ENCODE results near the gene COL4A1.

COL4A1 gene

GRCh38 chr13:110185696-110186095, 121.3 kb downstream of the COL4A1 start:
- no peak for DNase-seq

- DNase-seq = no peak
Measured at GRCh38 chr13:110183910-110184309, 123.0 kb downstream of the COL4A1 start.

- DNase-seq = no peak
Measured at GRCh38 chr13:110182461-110182860, 124.5 kb downstream of the COL4A1 start.

DNA sequence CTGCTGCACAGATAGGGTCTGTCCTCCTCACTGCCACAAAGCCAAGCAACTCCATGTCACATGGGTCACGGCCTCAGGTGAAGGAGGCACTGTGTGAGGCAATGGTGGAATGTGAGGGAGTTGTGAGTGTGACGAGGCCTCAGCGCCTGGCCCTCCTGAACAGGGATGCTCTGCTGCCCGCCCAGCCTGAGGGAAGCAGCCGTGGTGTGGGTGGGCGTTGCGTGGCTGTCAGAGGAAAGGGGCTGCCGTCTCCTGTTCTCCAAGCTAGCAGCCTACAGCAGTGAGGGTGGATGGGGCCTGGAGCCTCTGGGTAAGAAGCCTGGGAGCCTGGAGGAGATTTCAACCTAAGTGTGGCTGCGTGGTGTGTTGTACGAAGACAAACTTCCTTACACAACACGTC, 125.0 kb downstream of the COL4A1 start:
- DNase-seq = no peak

DNA sequence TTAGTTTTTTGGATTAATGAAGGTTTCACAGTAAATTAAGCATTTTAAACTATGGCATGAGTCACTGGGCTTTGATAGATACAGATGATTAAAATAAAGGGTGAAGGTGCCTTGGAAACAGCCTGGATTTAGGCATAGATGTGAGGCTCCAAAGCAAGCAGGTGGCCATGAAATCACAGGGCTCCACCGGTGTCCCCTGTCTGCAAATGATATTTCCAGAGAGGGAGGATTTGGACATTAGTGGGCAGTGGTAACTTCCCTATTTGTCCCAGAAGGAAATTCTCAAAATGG, 127.2 kb downstream of the COL4A1 start:
- DNase-seq = peak in 1 of 3 experiments; percentile 28

DNA sequence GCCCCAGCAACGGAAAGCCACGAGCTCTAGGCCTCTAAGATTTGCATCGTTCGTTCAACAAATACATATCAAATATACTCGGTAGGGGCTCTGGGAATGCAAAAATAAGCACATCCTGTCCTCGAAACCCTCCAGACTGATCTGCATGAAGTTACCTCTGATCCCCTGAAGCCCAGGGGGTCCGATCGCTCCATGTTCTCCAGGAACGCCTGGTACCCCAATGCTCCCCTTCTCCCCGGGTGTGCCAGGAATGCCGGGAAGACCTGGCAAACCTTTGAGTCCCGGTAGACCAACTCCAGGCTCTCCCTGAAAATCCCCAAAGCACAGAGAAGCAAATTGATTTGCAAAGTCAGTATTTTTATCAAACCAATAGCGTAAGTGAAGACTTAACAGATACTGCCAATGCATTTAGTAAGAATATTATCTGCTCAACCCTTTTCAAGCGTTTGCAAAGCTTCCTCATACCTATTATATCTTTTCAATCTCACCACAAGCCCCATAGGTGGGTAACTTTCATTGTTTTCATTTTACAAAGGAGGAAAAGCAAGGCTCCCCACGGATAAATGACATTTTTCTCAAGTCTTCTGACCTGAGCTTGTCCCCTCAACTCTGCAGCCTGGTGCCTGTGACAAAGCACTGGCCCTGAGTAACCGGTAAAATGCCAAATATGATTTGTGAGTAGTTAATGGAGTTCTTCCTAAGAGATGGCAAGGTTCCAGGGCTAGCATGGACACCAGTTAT, 127.7 kb downstream of the COL4A1 start:
- DNase-seq = no peak

GRCh38 chr13:110177790-110178189, 129.2 kb downstream of the COL4A1 start:
- no peak for DNase-seq

GRCh38 chr13:110176431-110176830, 130.5 kb downstream of the COL4A1 start:
- DNase-seq = no peak

GRCh38 chr13:110173247-110173818, 133.6 kb downstream of the COL4A1 start:
- DNase-seq = no peak

DNA sequence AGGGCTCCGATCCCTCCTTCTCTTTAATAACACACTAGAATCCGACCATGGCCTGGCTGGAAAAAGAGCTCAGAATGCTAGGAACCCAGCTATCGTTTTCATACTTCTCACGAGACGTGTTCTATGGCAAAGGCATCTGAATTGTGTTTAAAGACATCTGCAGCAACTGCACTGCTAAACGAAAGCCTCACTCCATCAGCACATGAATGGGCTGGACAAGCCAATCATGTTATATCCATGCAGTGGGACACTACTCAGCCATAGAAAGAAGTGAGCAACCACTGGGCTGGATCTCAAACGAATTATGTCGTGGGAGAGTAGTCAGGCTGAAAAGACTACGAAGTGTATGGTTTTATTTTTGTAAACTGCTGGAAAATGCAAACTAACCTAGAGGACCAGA, 136.1 kb downstream of the COL4A1 start:
- no peak for DNase-seq

- no peak for DNase-seq
Measured at GRCh38 chr13:110170020-110170790, 136.8 kb downstream of the COL4A1 start.

DNA sequence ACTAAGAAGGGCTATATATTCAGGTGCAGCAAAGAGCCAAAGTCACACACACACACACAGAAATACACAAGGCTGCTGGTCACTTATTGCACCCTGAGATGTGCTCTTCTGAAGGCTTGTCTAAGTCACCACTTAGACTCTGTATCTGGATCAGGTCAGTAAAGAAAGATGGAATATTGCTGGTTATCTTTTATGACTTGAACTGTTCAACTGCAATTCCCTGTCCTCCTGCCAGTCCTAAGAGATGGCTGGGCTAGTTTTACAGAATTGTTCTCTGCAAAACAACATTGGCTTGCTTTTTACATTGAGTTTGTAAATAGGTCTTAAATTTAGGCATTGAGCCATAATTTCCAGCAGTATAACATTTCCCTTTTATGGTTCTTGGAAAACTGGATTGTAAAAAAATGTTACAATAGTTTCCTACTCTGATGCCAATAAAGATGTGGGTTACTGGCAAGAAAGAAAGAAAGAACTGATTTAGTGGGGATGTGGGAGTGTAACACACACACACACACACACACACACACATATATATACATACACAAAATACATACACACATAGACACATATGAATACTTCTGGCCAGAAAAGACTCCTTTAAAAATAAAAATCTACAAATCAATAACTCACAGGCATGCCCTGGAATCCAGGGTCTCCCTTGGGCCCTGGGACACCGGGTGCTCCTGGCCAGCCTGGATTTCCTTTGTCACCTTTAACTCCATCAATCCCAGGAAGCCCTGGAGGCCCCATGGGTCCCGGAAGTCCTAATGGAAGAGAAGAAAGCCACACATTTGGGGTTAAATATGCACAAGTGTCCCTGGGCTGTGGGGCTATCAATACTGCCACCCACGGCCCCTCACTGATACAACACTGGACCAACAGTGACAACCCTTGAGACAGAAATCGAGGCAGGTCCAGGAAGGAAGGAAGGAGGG, 137.7 kb downstream of the COL4A1 start:
- DNase-seq = no peak

DNA sequence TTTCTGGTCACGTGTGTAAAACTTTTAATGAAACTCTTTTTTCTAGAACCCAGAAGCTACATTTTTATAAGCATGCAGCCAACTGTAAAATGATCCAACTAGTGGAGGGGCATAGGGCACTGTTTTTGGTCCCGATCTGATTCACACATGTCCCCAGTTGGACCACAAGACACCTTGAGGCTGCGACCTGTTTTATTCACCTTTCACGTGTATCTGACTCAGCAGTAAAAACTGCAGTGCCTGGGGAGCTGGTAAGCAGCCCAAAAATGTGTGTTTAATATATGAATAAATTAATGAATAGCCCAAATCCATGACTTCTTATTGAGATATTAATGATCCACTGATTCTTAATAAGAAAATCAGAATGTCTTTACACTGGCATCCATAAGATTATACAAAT, 140.4 kb downstream of the COL4A1 start:
- DNase-seq = no peak

DNA sequence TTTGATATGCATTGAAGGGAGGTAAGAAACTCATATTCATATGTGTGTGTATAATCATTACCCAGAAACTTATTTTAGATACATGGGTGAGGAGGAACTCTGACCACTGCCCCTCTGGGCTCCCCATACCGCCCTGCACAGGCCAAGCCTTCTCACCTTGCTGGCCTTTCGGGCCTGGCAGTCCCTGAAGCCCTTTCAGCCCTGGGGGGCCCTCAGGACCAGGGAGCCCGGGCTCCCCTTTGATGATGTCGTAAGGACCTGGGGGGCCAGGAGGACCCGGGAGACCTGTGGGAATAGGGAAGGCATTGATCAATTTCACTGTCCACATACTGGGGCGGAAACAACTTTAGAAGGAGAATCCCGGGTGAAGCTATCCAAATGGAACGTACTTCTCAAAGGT, 142.3 kb downstream of the COL4A1 start:
- no peak for DNase-seq

DNA sequence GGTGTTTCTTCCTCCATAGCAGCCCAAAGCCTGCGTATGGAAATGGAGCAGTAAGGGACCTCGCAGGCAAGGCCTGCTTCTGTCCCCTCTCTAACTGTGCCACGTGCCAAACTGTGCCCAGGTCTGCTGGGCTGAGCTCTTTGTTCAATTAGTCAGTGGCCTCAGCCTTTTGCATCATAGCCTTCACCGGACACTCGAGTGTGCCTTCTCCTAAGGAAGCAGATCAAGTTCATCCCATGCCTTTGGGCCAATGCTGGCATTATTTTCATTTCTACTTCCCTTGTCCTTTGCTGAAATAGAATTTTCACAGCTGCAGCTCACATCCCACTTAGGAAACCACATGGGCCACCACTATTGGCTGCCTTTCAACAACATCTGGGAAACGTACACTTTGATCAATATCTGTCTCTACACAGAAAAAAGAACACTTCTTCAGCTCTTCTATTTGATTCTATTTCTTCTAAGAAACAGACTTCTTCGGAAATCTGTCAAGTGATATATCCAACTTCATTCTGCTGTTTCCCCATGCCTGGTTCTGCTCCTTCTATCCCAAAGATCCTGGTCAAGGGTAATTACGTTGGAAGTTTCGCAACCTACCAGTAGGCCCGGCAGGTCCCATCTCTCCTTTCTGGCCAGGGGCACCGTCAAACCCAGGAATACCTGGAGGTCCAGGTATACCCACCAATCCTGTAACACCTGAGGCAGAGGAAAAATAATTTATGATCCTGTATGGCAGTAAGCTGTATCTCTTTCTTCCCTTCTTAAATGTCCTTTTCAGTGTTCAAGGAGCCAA, 143.9 kb downstream of the COL4A1 start:
- no peak for DNase-seq

DNA sequence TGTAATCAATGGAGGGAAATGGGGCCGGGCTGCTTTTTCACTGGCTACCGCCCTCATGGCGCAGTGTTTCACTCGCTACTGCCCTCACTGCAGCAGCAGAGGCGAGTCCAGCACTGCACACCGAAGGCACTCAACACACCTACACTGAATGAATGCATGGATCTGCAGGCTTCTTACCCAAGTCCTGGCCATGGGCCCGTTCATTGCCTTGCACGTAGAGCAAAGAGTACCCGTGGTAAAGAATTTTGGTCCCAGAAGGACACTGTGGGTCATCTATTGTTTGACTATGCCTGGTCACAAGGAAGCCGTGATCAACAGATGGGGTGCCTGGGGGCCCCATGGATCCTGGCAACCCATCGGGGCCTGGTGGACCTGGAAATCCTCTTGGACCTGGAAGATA, 144.9 kb downstream of the COL4A1 start:
- no peak for DNase-seq

GRCh38 chr13:110161112-110161882, 145.7 kb downstream of the COL4A1 start:
- no peak for DNase-seq

- no peak for DNase-seq
Measured at GRCh38 chr13:110158226-110158625, 148.7 kb downstream of the COL4A1 start.

DNA sequence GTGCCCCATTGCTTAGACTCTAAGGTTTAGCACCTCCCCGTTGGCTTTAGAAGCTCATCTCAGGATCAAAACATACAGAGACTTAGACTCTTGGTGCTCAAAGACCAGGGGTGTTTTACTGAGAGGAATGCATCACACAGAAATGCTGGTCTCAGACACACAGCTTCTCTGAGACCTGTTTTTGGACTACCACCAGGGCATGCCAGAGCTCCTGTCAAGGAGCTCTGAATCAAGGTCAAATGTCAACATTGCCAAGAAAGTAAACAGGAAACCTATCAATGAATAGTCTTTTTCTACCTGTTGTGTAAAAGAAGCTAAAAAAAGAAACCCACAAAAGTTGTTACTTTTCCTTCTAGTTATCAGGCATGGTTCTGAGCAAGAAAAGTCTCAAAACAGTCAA, 149.2 kb downstream of the COL4A1 start:
- no peak for DNase-seq

- DNase-seq = no peak
Measured at GRCh38 chr13:110156301-110157049, 150.5 kb downstream of the COL4A1 start.

DNA sequence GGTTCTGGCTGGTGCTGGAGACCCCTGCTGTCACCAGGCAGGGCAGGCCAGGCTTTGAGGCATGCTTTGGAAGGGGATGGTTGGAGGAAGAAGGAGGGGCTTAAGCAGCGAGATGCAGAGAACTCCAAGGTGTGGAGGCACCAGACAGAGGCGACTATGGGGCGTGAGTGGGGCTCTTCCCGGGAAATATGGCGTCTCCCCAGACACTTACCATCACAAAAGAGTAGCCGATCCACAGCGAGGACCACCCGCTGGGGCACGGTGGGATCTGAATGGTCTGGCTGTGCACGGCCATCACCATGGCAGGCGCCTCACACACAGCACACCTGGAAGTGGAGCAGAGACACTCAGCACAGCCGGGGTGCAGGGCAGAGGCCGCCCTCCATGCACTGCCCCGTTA, 151.9 kb downstream of the COL4A1 start:
- no peak for DNase-seq

Data from NCI-H1417 (cell line).